Esophagus muscularis mucosa (tissue), 3 donors: ENCODE measurements around the gene ZNF107.

Source experiments
- CTCF ChIP-seq, 3 experiments: fragments of 200-600 bp in 2 of 3; fragments of 450-650 bp in 1 of 3; sonication (generic) in 2 of 3; IDR thresholded peaks; one replicate each; pipeline ENCODE4 v1.5.1; 2017 to 2019; ENCODE audit warnings: antibody characterized with exemption in 3 of 3, mild to moderate bottlenecking in 2 of 3, moderate library complexity in 1 of 3
- POLR2AphosphoS5 ChIP-seq, 2 donors: sonication (generic); formaldehyde crosslinking; IDR thresholded peaks; one replicate each; pipeline ENCODE4 v1.6.1; 2017; ENCODE audit warnings: antibody characterized with exemption in 2 of 2

DNA sequence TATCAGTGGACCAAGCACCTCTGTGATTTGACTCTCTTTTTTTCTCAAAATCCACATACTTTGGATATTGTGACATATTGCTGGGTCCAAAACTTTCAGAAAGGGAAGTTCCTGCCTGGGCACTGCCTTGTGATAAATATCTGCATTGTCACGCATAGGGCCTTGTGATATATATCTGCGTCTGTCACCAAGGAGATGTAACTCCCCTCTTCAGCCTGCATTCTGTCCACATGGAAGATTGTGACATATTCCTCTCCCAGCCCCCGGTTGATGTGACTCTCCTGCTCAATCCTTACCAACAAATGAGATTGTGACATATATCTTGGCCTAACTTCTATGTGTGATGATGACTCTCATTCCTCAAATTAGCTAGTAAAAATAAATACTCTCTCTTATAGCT, 25.4 kb upstream of the ZNF107 start:
- no peak for TF ChIP-seq CTCF (IDR thresholded peaks at IDR 0.05)
- no peak for TF ChIP-seq POLR2AphosphoS5 (IDR thresholded peaks at IDR 0.05)
